ENCODE results near the gene ZNF76.

The ZNF76 gene

DNA sequence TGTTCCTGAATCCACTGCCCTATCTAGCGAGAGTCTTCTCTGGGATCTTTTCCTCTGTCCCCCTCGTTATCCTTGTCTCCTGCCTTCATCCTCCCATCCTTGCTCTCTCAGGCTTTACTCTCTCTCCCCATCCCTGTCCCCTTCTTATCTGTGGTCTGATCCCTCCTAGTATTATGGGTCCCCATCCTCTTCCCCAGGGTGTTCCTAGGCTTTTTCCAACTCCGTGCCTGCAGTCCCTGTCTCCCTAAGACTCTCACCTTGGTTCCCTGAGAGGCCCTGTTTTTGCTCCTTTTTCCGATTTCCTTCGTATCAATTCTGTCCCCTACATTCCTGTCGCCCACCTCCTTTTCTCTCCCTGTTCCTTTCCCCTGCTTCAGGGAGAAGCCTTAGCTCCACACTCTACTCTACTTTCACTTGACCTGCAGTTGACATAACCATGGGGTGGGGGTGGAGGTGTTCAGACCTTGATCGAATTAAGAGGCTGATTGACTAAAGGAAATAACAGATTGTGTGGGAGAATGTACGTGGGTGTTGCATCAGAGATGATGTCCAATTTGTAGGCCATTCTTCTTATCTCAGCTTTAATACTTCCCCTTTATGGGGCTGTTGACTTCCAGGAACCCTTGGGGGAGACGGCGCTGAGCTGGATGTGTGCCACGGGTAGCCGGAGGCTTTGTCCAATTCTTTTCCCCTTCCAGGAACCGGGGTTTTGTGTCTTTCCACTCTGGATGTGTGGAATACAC, 83.7 kb downstream of the ZNF76 start:
- Histone ChIP-seq H3K9me3 (ENCODE audit: low read length) (no peaks in the 10 kb centered on the region), H3K27me3 (ENCODE audit: control insufficient read depth in 1 of 2, insufficient read depth in 2 of 2, low read length in 2 of 2) (no peaks in the 10 kb centered on the region), H3K27ac (ENCODE audit: low read depth, low read length) (peak overlapping the region; percentile 82), H3K4me1 (ENCODE audit: insufficient read depth, low read length) (peaks cover 29% of the 10 kb centered on the region), H3K4me3 (ENCODE audit: low read depth in 1 of 2, low read length in 2 of 2) (peak overlapping the region; percentile 97), H3K36me3 (ENCODE audit: insufficient read depth, low read length) (no peaks in the 10 kb centered on the region), H3K9ac (ENCODE audit: low read length) (peak overlapping the region; percentile 96)

DNA sequence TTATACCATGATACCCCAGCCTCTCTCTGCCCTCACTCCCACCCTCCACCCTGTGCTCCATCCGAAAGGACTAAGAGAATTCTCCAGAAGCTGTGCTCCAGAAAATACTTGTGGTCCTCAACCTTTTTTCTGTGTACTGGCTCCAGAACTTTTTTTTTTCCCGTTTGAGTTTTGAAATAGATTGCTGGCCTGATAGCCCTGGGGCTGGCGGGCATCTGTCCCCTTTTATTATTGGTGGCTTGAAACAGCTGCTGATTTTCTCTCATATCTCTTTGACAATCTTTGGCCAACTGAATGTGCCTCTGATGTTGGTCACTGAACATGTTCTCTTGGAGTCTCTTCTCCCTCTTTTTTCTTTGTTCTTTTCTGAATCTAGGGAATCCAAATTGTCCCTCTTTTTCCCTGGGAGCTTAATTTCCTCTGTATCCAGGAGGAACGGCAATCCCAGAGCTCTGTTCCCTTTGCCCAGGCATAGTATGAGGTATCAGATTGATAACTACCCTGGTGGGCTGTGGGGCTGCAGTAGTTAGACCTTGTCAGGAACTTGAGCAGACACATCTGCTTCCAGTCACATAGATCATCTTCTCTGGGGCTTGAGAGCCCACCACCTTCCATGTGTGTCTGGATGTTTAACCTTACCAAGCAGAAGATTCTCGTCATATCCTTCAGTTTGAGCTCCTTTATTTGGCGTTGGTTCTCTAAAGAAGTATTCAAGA, 84.5 kb downstream of the ZNF76 start:
- Histone ChIP-seq H3K4me1 (ENCODE audit: insufficient read depth, low read length) (peaks cover 32% of the 10 kb centered on the region), H3K9me3 (ENCODE audit: low read length) (no peaks in the 10 kb centered on the region), H3K4me3 (ENCODE audit: low read depth in 1 of 2, low read length in 2 of 2) (peak overlapping the region in 1 of 2 donors; percentile 97), H3K36me3 (ENCODE audit: insufficient read depth, low read length) (peaks cover 4% of the 10 kb centered on the region), H3K27ac (ENCODE audit: low read depth, low read length) (peak overlapping the region; percentile 82), H3K27me3 (ENCODE audit: control insufficient read depth in 1 of 2, insufficient read depth in 2 of 2, low read length in 2 of 2) (no peaks in the 10 kb centered on the region), H3K9ac (ENCODE audit: low read length) (peak overlapping the region; percentile 96)
